NCI-H524 (cell line): ENCODE measurements around the gene TMEM127.

Experiments used
- DNase-seq, 2 experiments: peaks; one replicate each; lab custom pipeline; 2025; lab: John Stamatoyannopoulos, UW

Gene TMEM127

DNA sequence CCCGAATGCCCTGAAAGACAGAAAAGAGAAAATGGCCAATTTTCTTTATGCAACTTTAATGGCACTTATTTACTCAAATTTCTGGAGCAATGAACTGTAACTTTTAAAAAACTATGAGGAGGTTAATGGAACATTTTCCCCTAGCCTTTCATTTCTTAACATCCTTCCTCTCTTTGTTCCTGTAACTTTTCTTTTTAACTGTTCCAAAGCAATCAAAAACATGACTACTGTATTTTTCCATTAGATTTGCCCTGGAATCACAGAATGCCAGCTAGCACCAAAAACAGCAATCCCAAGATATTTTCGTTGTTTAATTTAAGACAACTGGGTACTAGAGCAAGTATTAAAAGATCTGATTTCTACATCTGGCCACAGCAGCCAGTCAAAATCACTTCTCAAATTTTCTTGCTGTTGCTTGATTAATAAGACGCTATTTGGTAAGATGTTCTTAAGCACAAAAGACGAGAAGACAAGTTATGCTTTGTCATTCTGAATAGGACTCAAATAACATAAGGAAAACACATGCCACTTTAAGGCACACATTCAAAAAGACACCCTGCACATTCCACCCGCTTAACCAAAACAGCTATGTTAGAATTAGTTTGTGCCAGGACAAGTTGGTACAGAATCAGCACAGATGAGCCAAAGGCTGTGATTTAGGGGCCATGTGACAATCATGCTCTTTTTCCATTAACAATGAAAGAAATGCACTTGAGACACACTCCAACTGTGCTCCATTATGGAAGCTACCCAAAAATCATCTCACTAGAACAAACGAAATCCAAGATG lies 60.8 kb downstream of the TMEM127 start:
- no peak for DNase-seq

DNA sequence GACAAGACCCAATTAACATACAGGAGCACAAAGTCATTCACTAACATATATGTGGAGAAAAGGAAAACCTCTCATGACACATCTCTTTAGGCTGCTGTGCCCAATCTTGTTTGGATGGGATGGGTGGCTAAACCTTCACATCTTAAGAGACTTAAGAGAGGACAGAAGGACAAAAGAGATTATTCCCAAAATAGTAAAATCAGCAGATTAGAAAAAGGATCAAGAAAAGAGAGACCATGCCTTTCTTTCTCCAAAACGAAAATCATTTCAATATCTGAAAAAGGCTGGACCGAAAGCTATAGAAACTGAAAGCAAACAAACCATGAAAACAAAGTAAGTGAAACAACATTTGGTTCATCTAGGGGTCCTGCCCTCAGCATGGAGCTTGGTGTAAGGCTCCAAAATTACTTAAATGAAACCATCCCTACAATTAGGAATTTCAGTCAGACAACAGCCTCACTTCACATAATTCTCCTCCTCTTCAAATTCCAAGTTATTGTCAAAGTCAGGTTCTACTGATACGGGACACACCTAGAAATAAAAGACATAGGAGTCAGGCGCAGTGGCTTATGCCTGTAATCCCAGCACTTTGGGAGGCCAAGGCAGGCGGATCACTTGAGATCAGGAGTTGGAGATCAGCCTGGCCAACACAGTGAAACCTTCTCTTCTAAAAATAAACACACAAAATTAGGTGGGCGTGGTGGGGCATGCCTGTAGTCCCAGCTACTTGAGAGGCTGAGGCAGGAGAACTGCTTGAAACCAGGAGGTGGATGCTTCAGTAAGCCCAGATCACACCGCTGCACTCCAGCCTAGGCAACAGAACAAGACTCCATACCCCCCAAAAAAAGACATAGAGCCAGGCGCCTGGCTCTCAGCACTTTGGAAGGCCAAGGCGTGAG lies 62.4 kb downstream of the TMEM127 start:
- no peak for DNase-seq

DNA sequence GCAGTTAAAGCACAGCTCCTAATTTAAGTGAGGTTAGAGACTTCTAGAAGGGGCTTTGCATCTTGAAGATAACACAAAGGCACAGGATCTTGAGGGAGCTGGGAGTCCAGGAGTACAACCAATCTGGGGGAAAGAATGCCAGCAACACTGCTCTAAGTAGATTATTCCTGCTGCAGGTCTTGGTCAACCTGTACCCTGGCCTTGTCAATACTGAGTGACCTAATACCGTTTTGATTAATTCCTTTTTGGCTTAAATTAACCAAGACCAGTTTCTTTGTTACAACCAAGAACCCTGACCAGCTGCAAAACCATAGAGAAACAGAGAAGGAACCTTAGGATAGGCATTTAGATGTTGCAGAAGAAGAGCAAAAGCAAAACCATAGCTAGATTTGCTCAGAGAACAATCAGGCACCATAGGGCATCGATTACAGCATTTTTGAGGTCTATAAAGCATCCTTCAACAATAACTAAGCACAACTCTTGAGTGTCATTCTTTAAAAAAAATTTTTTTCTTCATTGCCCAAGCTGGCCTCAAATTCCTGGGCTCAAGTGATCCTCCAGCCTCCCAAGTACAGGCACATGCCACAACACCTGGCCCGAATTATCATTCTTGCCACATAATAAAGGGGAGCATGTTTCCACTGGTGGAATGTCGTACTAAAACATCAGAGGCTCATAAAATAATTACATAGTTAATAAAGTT lies 63.5 kb downstream of the TMEM127 start:
- no peak for DNase-seq

DNA sequence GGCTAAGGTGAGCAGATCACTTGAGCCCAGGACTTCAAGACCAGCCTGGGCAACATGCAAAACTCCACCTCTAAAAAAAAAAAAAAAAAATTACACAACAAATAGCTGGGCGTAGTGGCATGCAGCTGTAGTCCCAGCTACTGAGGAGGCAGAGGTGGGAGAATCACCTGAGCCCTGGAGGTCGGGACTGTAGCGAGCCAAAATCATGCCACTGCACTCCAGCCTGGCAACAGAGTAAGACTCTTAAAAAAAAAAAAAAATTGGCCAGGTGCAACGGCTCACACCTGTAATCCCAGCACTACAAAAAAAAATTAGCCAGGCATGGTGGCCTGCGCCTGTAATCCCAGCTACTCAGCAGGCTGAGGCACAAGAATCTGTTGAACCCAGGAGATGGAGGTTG lies 64.5 kb downstream of the TMEM127 start:
- no peak for DNase-seq

DNA sequence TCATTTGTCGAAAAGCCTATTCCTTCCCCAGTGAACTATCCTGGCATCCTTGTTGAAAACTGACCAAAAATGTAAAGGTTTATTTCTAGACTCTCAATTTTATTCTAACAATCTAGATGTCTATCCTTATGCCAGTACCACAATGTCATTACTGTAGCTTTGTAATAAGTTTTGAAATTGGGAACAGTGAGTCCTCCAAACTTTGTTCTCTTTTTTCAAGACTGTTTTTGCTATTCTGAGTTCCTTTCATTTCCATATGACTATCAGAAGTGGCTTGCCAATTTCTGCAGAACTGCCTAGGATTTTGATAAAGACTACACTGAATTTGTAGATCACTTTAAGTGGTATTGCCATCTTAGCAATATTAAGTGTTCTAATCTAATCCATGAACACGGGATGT lies 66.9 kb downstream of the TMEM127 start:
- no peak for DNase-seq
